ENCODE measurements around the gene LENEP.

The LENEP gene

GRCh38 chr1:154955718-154956543 is 37.5 kb upstream of the LENEP start, which contains the start of gene PBXIP1:
PBXIP1 (minus strand) TSS chr1:154956099; CDS start chr1:154953721, 2,378 bp downstream.
- no peak for TF ChIP-seq ZNF274 (IDR thresholded peaks at IDR 0.05; ENCODE audit: low read depth, low read length)
- peak within 1 kb of the TSS; percentile 89 for H3K4me3 ChIP-seq (ENCODE audit: low read length)

DNA sequence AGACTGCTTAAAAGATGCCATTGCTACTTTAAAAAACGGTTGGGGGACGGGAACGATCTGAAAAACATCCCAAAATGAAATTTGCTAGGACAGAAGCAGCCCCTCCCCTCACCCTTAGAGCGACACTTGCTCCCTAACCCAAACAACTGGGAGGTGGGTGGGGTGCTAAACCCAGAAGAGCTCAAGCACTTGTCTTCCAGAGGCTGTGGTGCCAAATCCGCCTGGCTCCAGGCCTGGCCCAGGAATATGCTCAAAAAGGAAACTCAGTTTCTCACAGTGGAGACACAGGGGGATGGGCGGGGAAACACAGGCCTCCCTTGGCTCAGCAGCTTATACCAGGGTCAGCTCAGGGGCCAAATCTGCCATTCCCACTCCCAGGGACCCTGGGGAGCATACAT is 36.8 kb upstream of the LENEP start:
- TF ChIP-seq ZNF274 (IDR thresholded peaks at IDR 0.05; ENCODE audit: low read depth, low read length): no peak
- H3K4me3 ChIP-seq (ENCODE audit: low read length): peak overlapping the region; percentile 89; the same call in 1 of the 2 replicates

- H3K4me3 ChIP-seq (ENCODE audit: low read length): no peak overlapping the region
- no peak for TF ChIP-seq ZNF274 (IDR thresholded peaks at IDR 0.05; ENCODE audit: low read depth, low read length)
Observed at GRCh38 chr1:154957091-154957657, 36.2 kb upstream of the LENEP start.

DNA sequence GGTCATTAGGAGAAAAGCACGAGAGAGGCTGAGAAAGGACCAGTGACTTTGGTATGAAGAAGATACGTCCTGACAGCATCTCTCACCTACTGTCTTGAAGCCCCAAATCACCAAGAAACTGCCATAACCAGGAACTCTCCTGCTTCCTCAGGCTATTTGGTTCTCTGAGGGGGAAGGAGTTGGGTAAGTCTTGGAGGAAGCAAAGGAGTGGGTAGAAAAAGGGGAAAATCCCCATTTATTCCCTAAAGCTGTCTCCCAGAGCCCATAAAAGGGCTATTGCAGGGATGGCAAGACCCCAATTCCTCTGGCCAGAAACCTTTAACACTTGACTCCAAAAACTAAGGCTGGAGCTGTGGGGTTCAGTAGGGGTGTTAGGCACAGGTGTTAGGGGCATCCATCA is 35.4 kb upstream of the LENEP start:
- TF ChIP-seq ZNF274 (IDR thresholded peaks at IDR 0.05; ENCODE audit: low read depth, low read length): no peak

DNA sequence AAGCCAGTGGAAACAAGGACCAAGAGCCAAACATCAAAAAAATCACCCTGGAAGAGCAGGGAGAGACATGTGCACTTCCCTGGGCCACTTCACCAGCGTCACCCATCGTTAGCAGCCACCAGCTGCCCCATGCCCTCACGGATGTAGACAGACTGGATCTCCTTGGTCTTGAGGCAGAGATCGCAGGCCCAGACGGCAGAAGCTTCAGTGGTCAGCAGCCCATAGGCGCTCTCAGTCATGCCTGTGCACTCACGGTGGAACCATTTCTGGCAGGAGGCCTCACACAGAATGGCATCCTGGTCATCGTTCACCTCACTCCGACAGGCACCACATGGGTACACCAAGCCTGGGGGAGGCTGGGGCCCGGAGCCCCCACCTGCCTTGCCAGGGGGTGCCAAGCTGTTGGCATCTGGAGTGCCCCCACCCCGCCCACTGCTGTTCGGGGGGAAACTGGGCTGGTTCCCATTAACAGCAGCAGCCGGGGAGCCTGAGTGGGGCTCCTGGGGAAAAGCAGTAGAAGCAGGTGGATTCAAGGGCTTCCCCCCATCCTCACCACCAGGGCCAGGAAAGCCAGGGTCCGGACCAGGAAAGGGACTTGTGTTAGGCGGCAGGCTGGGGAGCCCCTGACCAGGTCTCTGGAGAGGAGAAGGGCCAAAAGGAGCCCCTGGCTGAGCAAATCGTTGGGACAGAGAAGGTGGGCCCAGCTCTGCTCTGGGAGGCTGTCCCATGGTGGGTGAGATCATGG is 34.5 kb upstream of the LENEP start:
- no peak overlapping the region for H3K4me3 ChIP-seq (ENCODE audit: low read length)
- no peak for TF ChIP-seq ZNF274 (IDR thresholded peaks at IDR 0.05; ENCODE audit: low read depth, low read length)

More for the DNA sequence above, 35.4 kb upstream of the LENEP start:
- no peak overlapping the region for H3K4me3 ChIP-seq (ENCODE audit: low read length)

- no peak overlapping the region for H3K4me3 ChIP-seq (ENCODE audit: low read length)
- no peak for TF ChIP-seq ZNF274 (IDR thresholded peaks at IDR 0.05; ENCODE audit: low read depth, low read length)
Observed at GRCh38 chr1:154959426-154959780, 34.0 kb upstream of the LENEP start.

DNA sequence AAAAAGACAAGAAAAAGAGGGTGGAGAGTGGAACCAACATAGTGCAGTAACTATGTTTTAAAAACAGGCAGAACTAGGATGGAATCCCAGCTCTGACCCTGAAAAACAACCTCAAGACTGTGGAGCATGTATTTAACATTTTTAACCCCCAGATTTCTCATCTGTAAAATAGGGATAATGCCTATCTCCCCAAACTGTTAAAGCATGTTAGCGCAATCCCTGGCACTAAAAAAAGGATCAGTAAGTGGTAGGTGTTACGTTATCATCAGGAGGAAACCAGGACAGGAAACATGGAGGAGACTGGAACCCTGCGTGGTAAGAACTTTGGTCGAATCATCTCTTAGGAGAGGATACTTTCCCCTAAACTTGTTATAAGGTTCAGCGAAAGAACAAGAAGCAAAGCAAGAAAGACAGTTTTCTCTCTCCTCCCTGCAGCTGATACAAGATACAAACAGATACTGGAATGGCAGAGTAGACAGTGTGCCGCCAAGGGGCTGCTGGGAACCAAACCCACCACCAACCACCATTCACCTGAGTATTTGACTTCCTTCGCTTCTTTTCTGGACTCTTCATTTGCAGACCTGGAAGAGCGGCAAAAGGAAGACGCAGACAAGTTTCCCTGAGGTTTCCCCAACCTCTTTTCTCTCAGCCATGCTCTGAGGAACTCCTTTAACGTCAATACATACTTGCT is 32.8 kb upstream of the LENEP start:
- H3K4me3 ChIP-seq (ENCODE audit: low read length): peak overlapping the region; percentile 86
- no peak for TF ChIP-seq ZNF274 (IDR thresholded peaks at IDR 0.05; ENCODE audit: low read depth, low read length)

GRCh38 chr1:154961207-154962155 is 31.9 kb upstream of the LENEP start, which contains the start of gene PYGO2:
PYGO2 (minus strand) TSS chr1:154961782; CDS start chr1:154961576, 206 bp downstream.
- TF ChIP-seq ZNF274 (IDR thresholded peaks at IDR 0.05; ENCODE audit: low read depth, low read length): no peak
- peak within 1 kb of the TSS; percentile 86 for H3K4me3 ChIP-seq (ENCODE audit: low read length)

DNA sequence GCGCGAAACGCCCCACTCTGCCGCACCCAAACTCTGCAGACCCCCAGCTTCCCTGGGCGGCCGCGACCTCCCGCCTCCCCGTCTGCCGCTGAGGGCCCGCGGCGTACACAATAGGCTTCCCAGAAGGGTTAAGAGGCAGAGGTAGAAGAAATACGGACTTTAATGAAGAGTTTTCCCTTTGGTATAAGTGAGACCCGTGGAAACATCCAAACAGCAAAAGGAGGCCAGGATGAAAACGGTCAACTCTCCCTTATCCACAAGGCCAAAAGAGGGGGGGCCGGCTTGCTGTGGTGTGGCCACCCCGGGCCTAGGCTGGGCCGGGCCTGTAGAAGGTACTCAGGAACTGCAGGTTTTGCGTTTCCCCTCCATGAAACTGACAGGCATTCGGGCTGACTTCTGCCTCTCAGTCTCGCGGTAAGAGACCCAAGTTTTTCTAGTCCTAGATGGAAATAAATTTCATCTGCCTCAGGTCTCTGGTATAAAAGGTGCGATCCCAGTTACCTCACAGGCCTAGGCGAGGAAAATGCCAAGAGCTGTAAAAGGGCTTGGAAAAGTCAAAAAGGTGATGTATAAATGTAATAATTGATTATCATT is 31.1 kb upstream of the LENEP start:
- peak overlapping the region; percentile 86 for H3K4me3 ChIP-seq (ENCODE audit: low read length)
- TF ChIP-seq ZNF274 (IDR thresholded peaks at IDR 0.05; ENCODE audit: low read depth, low read length): no peak

- TF ChIP-seq ZNF274 (IDR thresholded peaks at IDR 0.05; ENCODE audit: low read depth, low read length): no peak
- H3K4me3 ChIP-seq (ENCODE audit: low read length): peak overlapping the region; percentile 86; the same call in 1 of the 2 replicates
Observed at GRCh38 chr1:154962795-154963330, 30.5 kb upstream of the LENEP start.

GRCh38 chr1:154963643-154964042 is 29.7 kb upstream of the LENEP start:
- no peak overlapping the region for H3K4me3 ChIP-seq (ENCODE audit: low read length)
- TF ChIP-seq ZNF274 (IDR thresholded peaks at IDR 0.05; ENCODE audit: low read depth, low read length): no peak

GRCh38 chr1:154964359-154964758 is 29.0 kb upstream of the LENEP start:
- no peak overlapping the region for H3K4me3 ChIP-seq (ENCODE audit: low read length)
- TF ChIP-seq ZNF274 (IDR thresholded peaks at IDR 0.05; ENCODE audit: low read depth, low read length): no peak

Measured in GM08714 (cell line).